ENCODE results near the gene LHPP. TPM values are rescaled to one million over a fixed set of nuclear protein-coding genes. Genes with fewer than 3 reads are reported as not detected.

LHPP gene
- total RNA-seq, 1 donor from 2014 or later, result 16.2 TPM

GRCh38 chr10:124505279-124505678 lies 43.7 kb downstream of the LHPP start:
- H3K4me1 ChIP-seq, result no peaks in the 10 kb centered on the region
- H3K4me3 ChIP-seq, result no peak overlapping the region
- H3K9me3 ChIP-seq, result no peaks in the 10 kb centered on the region
- intact Hi-C loops (cut with DNase I), result no loop called here
- H3K36me3 ChIP-seq, result no peaks in the 10 kb centered on the region
- no peak for TF ChIP-seq CTCF (IDR thresholded peaks at IDR 0.05)
- no peaks in the 10 kb centered on the region for H3K27me3 ChIP-seq
- DNase-seq, result no peak
- H3K27ac ChIP-seq, result no peak overlapping the region
- no peak for ATAC-seq

GRCh38 chr10:124508070-124508667 lies 46.5 kb downstream of the LHPP start:
- ATAC-seq (no peak), DNase-seq (no peak)
- Histone ChIP-seq H3K36me3 (no peaks in the 10 kb centered on the region), H3K27ac (no peak overlapping the region), H3K4me1 (no peaks in the 10 kb centered on the region), H3K4me3 (no peak overlapping the region), H3K27me3 (no peaks in the 10 kb centered on the region), H3K9me3 (no peaks in the 10 kb centered on the region)
- intact Hi-C loops (cut with DNase I), result no loop called here
- TF ChIP-seq CTCF (IDR thresholded peaks at IDR 0.05), result no peak

GRCh38 chr10:124508907-124509454 lies 47.4 kb downstream of the LHPP start:
- ATAC-seq (no peak), DNase-seq (no peak)
- H3K4me1 ChIP-seq, result no peaks in the 10 kb centered on the region
- no peaks in the 10 kb centered on the region for H3K36me3 ChIP-seq
- no peak for TF ChIP-seq CTCF (IDR thresholded peaks at IDR 0.05)
- intact Hi-C loops (cut with DNase I), result no loop called here
- no peaks in the 10 kb centered on the region for H3K27me3 ChIP-seq
- H3K27ac ChIP-seq, result no peak overlapping the region
- H3K9me3 ChIP-seq, result no peaks in the 10 kb centered on the region
- no peak overlapping the region for H3K4me3 ChIP-seq

- H3K4me3 ChIP-seq, result no peak overlapping the region
Observed at GRCh38 chr10:124509880-124510632, 48.4 kb downstream of the LHPP start.

GRCh38 chr10:124510759-124511158 lies 49.1 kb downstream of the LHPP start:
- ATAC-seq (no peak), DNase-seq (no peak)
- H3K4me1 ChIP-seq, result no peaks in the 10 kb centered on the region
- H3K27me3 ChIP-seq, result no peaks in the 10 kb centered on the region
- no peak for TF ChIP-seq CTCF (IDR thresholded peaks at IDR 0.05)
- no peak overlapping the region for H3K4me3 ChIP-seq
- H3K36me3 ChIP-seq, result no peaks in the 10 kb centered on the region
- no peak overlapping the region for H3K27ac ChIP-seq
- no peaks in the 10 kb centered on the region for H3K9me3 ChIP-seq
- intact Hi-C loops (cut with DNase I), result no loop called here

More at GRCh38 chr10:124509880-124510632, 48.4 kb downstream of the LHPP start:
- DNase-seq (no peak), ATAC-seq (no peak)
- H3K27me3 ChIP-seq, result no peaks in the 10 kb centered on the region
- no peaks in the 10 kb centered on the region for H3K36me3 ChIP-seq
- H3K4me1 ChIP-seq, result no peaks in the 10 kb centered on the region
- TF ChIP-seq CTCF (IDR thresholded peaks at IDR 0.05), result no peak
- intact Hi-C loops (cut with DNase I), result no loop called here
- H3K9me3 ChIP-seq, result no peaks in the 10 kb centered on the region
- H3K27ac ChIP-seq, result no peak overlapping the region

Data from upper lobe of right lung (tissue), 1 donor.